ENCODE data around the gene SLC29A2.

Gene SLC29A2

DNA sequence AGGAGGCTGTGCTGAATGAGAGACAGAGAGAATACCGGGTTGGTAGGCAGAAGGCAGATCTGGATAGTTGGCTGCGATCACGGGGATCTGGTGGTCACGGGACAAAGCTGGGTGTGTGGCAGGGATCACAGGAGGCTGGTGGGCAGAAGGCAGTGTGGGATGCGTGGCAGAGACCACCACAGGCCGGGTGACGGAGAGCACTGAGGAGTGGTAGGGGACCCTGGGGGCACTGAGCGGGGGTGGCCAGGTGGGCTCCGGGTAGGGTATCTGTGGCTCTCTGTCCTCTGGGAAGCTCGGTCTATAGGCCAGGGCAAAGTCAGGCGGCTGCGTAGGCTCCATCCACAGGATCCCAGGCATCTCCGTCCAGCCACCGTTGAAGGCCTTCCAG is 56.1 kb downstream of the SLC29A2 start:
- Histone ChIP-seq H3K27ac (no peak overlapping the region), H3K4me3 (ENCODE audit: low read depth, low read length) (no peak overlapping the region), H3K9me3 (ENCODE audit: severe bottlenecking) (peaks cover 3% of the 10 kb centered on the region), H3K36me3 (no peaks in the 10 kb centered on the region), H3K27me3 (ENCODE audit: insufficient read depth, low read depth, severe bottlenecking) (no peaks in the 10 kb centered on the region)
- no peak for DNase-seq
- TF ChIP-seq, protein P1, sequence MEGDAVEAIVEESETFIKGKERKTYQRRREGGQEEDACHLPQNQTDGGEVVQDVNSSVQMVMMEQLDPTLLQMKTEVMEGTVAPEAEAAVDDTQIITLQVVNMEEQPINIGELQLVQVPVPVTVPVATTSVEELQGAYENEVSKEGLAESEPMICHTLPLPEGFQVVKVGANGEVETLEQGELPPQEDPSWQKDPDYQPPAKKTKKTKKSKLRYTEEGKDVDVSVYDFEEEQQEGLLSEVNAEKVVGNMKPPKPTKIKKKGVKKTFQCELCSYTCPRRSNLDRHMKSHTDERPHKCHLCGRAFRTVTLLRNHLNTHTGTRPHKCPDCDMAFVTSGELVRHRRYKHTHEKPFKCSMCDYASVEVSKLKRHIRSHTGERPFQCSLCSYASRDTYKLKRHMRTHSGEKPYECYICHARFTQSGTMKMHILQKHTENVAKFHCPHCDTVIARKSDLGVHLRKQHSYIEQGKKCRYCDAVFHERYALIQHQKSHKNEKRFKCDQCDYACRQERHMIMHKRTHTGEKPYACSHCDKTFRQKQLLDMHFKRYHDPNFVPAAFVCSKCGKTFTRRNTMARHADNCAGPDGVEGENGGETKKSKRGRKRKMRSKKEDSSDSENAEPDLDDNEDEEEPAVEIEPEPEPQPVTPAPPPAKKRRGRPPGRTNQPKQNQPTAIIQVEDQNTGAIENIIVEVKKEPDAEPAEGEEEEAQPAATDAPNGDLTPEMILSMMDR (IDR thresholded peaks at IDR 0.05; ENCODE audit: low read depth, low read length): no peak

DNA sequence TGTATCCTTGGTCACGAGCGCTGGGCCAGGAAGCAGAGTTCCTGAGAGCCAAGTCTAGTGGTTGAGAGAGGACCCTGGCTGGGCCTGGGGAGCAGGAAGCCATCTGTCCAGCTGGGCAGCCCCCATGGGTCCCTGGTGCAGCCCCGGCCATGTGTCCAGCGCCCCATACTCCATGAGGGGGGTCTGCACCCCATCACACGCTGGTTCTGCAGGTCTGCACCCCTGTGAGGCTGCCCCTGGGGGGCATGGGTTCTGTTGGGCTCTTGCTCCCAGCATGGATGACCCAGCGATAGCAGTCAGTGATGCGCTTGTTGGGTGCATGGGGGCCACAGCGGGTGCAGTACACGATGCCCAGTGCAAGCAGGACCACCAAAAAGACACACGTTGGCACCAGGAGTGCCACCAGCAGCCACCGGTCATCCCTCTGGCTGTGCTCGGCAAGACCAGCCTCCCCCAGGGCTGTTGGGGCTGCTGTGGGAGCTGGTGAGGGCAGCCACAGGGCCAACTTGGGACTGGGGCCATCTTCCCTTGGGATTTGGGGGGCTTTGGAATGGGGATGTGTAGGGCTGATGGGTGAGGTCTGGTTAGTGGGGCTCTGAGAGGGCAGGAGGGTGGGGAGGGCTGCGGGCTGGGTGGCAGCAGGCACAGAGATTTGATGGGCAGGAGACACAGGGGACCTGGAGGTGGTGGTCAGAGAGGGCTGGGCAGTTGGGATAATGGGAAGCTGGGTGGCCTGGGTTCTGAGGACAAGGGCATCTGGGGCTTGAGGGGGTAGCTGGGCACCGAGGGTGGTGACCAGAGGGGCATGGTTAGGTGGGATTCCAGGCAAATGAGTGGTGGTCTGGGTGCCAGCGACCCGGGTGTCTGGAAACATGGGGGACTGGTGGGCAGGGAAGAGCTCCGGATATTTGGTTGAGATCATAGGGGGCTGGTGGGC is 56.7 kb downstream of the SLC29A2 start:
- DNase-seq: no peak
- Histone ChIP-seq H3K9me3 (ENCODE audit: severe bottlenecking) (no peaks in the 10 kb centered on the region), H3K27me3 (ENCODE audit: insufficient read depth, low read depth, severe bottlenecking) (no peaks in the 10 kb centered on the region), H3K27ac (no peak overlapping the region; the same call in 1 of the 2 replicates), H3K4me3 (ENCODE audit: low read depth, low read length) (no peak overlapping the region), H3K36me3 (no peaks in the 10 kb centered on the region)
- TF ChIP-seq, protein P1 (IDR thresholded peaks at IDR 0.05; ENCODE audit: low read depth, low read length): no peak

DNA sequence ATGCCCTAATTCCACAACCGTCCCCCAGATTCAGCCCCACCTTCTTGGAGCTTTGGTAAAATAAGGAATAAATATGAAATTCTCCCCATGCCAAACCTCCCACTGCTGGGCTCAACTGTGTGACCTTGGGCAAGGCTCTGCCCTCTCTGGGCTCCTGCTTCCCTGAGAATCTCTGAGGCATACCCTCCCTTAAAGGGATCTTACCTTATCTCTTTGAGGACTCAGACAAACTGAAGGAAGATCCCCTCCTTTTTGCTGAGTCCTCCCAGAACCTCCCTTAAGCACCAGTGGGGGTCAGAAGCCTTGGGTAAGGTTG is 57.4 kb downstream of the SLC29A2 start:
- Histone ChIP-seq H3K36me3 (no peaks in the 10 kb centered on the region), H3K27me3 (ENCODE audit: insufficient read depth, low read depth, severe bottlenecking) (no peaks in the 10 kb centered on the region), H3K27ac (peak overlapping the region; percentile 85), H3K9me3 (ENCODE audit: severe bottlenecking) (no peaks in the 10 kb centered on the region), H3K4me3 (ENCODE audit: low read depth, low read length) (no peak overlapping the region)
- no peak for DNase-seq
- TF ChIP-seq, protein P1 (IDR thresholded peaks at IDR 0.05; ENCODE audit: low read depth, low read length): no peak

DNA sequence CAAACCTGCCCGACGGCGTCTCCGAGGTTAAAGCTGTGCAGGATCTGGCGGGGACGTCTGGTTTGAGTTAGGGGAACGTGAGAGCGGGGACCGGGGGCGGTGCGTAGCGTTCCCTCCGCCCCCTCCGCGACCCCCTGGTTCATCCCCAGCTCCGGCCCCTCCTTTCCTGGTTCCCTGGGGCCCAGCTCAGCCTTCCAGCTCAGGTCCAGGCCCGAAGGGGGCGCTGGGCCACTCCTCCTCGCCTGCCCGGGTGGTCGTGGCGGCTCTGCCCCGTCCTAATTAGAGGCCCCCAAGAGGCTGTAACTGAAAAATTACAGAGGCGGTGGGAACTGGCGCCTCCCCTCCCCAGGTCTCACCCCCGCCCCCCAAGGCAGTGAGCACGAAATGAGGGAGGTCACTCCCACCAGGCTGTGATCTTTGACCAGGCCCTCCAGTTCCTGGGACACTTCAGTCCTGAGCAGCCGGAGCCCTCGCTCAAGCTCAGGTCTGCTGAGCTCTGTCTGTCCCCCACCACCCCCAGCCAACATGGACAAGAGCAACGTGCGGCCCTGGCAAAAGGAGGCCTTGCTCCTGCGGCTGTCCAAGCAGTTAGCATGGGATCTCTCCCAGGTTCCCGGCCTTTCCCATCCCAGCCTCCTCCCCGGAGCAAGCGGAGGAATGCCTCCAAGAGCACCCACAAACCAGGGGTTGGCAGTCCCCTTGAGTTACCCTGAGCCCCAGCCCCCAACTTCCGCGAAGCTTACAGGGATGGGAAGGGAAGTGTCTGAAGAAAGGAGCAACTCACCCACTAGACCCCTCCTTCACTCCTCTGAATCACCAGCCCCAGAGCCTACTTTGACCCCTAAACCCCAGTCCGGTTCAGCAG is 58.0 kb downstream of the SLC29A2 start:
- peak overlapping the region; percentile 85 for H3K27ac ChIP-seq
- TF ChIP-seq, protein P1 (IDR thresholded peaks at IDR 0.05; ENCODE audit: low read depth, low read length): peak; percentile 38
- DNase-seq: peak; percentile 53
- peak overlapping the region; percentile 49 for H3K4me3 ChIP-seq (ENCODE audit: low read depth, low read length)
- H3K36me3 ChIP-seq: no peaks in the 10 kb centered on the region
- no peaks in the 10 kb centered on the region for H3K27me3 ChIP-seq (ENCODE audit: insufficient read depth, low read depth, severe bottlenecking)
- H3K9me3 ChIP-seq (ENCODE audit: severe bottlenecking): no peaks in the 10 kb centered on the region

DNA sequence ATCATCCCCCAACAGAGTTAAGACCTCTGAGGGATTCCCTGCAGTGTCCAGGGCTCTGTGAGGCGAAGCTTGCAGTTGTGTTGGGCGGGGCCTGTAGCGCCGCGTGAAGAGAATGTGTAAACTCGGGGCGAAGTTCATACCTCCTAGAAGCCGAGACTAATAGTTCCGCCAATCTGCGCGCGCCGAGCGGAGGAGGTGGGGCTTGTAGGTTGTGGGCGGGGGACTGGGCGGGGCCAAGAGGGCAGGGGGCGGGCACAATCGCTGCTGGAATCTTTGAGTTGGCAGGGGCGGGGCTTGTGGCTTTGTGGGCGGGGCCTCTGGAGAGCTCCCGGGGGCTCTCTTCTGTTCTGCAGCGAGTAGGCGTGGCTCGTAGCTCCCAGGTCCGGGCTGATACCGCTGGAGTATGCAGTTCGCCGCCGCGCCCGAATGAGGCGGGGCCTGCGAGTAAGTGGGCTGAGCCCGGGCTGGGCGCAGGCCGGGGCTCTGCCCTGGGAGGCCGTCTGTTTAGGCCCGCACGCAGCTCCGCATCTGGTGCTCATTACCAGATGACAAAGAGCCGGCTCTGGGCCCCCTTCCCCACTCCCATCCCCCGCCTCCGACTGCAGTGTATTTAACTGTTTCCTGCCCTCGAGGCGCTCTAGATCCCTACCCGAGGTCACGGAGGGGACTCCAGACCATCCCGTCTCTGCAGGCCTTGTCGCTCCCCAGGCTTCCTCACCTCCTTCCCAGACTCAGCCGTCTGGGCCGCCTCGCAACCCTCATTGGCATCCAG is 58.8 kb downstream of the SLC29A2 start:
- H3K9me3 ChIP-seq (ENCODE audit: severe bottlenecking): no peaks in the 10 kb centered on the region
- H3K27ac ChIP-seq: peak overlapping the region; percentile 85
- peak; percentile 99 for DNase-seq
- TF ChIP-seq, protein P1 (IDR thresholded peaks at IDR 0.05; ENCODE audit: low read depth, low read length): no peak
- no peaks in the 10 kb centered on the region for H3K36me3 ChIP-seq
- no peaks in the 10 kb centered on the region for H3K27me3 ChIP-seq (ENCODE audit: insufficient read depth, low read depth, severe bottlenecking)
- H3K4me3 ChIP-seq (ENCODE audit: low read depth, low read length): peak overlapping the region; percentile 69
